GM18873 (cell line): Measurements from ENCODE around the gene PAN3.

ENCODE experiments used
- ATAC-seq: cut with Tn5 transposase; IDR thresholded peaks from one replicate; pipeline ENCODE4 v1.9.1; 2021; ENCODE audit warnings: mild to moderate bottlenecking, moderate library complexity, moderate number of reproducible peaks; ENCODE audit not compliant: unreplicated experiment, low FRiP score

Gene PAN3

GRCh38 chr13:28329395-28330158 is 191.2 kb downstream of the PAN3 start:
- ATAC-seq, result no peak

DNA sequence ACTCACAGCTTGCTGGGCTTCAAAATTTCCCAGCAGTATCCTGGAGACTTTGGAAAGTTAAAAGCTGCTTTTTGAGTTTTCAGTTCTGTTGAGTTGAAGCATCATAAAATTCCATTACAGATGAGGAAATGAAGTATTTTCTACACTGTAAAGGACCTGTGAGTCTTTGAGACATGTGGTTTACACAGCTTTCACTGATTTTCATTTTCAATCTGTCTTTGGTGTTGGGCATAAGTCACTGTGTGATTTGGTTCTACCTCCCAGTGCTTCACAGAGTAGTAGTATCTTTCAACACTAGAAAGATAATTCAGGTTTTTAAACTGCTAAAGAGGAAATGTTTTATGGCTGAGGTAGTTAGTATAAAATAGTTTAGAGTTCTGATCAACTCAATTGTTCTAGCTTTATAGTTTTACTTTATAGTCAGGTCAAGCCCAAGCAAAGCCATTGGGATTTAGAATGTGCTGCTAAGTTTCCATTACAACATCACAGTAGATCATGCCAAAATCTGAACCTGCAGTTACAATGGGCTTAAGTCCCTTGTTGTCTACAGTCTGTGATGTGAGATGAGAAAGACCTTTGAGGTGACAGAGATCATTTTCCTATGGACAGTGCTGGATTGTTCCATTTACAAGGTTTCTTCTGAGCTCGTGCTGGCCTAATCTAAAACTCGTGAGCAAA is 195.0 kb downstream of the PAN3 start:
- ATAC-seq, result no peak

- no peak for ATAC-seq
Observed at GRCh38 chr13:28336193-28336657, 197.9 kb downstream of the PAN3 start.

- ATAC-seq, result no peak
Observed at GRCh38 chr13:28337166-28338005, 199.0 kb downstream of the PAN3 start.

- no peak for ATAC-seq
Observed at GRCh38 chr13:28338006-28338574, 199.7 kb downstream of the PAN3 start.

DNA sequence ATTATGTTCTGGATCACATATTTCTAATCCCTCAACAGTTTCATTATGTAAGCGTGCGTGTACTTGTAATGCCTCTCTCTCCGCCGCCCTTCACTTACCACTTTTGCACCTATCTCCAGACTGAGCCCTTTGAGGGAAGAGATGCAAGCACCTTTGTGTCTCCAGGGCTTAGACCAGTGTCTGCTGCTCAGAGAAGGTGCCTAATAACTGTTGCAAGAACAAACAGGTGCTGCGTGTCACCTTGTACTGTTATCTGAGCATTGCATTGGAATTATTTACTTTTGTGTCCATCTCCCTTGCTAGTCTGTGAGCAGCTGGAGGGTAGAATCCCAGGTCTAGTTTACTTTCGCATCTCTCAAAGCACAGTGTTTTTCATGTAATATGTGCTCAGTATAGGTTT is 200.4 kb downstream of the PAN3 start:
- ATAC-seq, result no peak

DNA sequence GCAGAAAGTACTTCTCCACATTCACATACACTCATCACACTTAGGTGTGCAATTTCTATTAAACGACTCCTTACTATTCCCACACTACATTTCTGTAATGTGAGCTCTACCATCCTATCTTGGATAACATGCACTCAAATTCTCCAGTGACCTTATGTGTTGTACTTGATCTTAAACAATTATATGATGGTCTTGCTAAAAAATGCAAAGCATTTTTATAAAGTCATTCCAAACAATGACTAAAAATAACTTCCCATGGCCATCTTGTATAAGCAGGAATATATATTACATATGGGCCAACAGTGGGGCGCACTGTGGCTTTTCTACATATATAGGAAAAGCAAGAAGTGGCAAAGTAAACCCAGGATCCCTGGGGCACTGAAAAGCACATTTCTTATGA is 201.1 kb downstream of the PAN3 start:
- ATAC-seq, result no peak

DNA sequence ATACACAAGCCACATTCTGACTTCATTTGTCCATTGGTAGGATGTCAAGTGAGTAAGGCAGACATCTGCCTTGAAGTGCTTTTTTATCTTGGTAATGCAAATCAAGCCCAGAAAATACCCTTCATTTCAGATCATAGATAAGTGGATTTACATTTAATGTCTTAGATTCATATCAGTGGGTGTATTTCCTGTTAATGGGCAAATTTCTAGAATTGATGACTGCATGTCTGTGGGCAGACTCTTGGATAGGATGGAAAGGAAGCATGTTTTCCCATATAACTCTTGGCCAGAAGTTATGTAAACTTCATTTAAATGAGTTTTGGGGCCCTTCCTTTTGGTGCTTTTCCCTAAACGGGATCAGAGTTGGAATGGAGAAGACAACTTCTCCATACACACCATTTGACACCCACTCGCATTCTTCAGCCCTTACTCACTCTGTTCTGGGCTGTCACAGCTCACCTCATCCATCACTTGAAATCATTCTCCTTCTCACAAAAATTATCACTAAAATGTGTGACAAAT is 202.0 kb downstream of the PAN3 start:
- no peak for ATAC-seq

DNA sequence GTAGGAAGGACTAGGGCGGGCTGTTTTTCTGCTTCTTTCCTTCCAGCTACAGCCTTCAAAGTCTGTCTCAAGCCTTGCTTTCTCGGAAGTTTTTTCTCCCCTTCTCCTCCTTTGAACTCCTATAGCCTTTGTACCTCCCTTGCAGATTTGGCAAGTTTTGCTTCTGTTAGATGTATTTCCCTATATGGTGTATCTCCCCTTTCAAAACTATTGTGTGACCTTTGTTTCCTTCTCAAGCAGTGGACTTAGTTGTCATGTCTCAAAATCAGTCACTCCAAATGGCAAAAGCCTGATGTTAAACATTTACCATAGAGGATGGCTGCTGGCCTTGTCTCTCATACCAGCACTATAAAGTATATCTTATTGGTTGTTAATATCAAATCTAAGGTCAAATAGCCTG is 203.9 kb downstream of the PAN3 start:
- ATAC-seq, result no peak

DNA sequence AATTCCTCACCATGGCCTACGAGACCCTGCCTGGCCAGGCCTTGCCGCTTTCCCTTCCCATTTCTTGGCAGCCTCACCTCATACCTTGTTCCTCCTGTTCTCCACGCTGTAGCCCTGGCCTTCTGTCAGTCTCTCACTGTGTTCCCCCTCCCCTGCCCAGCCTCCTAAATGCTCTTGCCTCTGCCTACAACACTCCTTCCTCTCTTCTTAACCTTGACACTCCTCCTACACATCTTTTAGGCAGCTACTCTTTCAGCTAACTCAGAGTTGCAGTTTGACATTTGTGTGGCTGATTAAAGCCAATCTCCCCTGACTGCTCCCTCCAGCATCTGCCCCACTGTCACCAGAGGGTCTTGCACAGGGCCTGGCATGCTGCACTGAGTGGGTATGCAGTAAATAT is 205.8 kb downstream of the PAN3 start:
- no peak for ATAC-seq
